RWPE2 (cell line): ENCODE measurements around the gene CRIP3.
A peak's percentile ranks its signal among the peaks of the same experiment; 100 is the strongest.

Source experiments
- ATAC-seq: fragments of 200-7000 bp; cut with Tn5 transposase; 3 replicates; pipeline ENCODE4 v1.9.1; 2021; ENCODE audit warnings: low read depth
- DNase-seq: peaks from one replicate; pipeline ENCODE4 v3.0.0-alpha.2; 2020; ENCODE audit warnings: low spot score
- H3K27ac ChIP-seq: fragments of 450-650 bp; 2 replicates; pipeline ENCODE4 v1.5.1; 2017; ENCODE audit warnings: mild to moderate bottlenecking; ENCODE audit not compliant: poor library complexity, severe bottlenecking
- H3K27me3 ChIP-seq: fragments of 250-450 bp; sonication (Bioruptor Pico); 2 replicates; pipeline ENCODE4 v1.5.1; 2021; ENCODE audit warnings: mild to moderate bottlenecking, moderate library complexity; ENCODE audit not compliant: insufficient read depth, poor library complexity, severe bottlenecking
- H3K36me3 ChIP-seq: fragments of 250-450 bp; sonication (Bioruptor Pico); 2 replicates; pipeline ENCODE4 v1.5.1; 2020; ENCODE audit warnings: low read depth, mild to moderate bottlenecking, moderate library complexity
- H3K4me1 ChIP-seq: fragments of 250-450 bp; sonication (Bioruptor Pico); 2 replicates; pipeline ENCODE4 v1.5.1; 2021; ENCODE audit warnings: mild to moderate bottlenecking, moderate library complexity; ENCODE audit not compliant: insufficient read depth, poor library complexity, severe bottlenecking
- H3K4me3 ChIP-seq: fragments of 250-450 bp; sonication (Bioruptor Pico); 2 replicates; pipeline ENCODE4 v1.5.1; 2021; ENCODE audit warnings: mild to moderate bottlenecking, moderate library complexity; ENCODE audit not compliant: severe bottlenecking
- H3K9me3 ChIP-seq: fragments of 250-450 bp; sonication (Bioruptor Pico); 2 replicates; pipeline ENCODE4 v1.5.1; 2021; ENCODE audit warnings: mild to moderate bottlenecking, moderate library complexity; ENCODE audit not compliant: severe bottlenecking
- CTCF ChIP-seq: fragments of 450-650 bp; IDR thresholded peaks from one replicate; pipeline ENCODE4 v1.5.1; 2017; ENCODE audit warnings: mild to moderate bottlenecking, moderate library complexity; ENCODE audit not compliant: poor library complexity, severe bottlenecking

Gene CRIP3

GRCh38 chr6:43285832-43286231 lies 22.8 kb downstream of the CRIP3 start:
- no peak for TF ChIP-seq CTCF
- Histone ChIP-seq H3K4me3 (no peak overlapping the region), H3K4me1 (no peaks in the 10 kb centered on the region), H3K27me3 (peaks cover 19% of the 10 kb centered on the region), H3K9me3 (no peaks in the 10 kb centered on the region), H3K36me3 (no peaks in the 10 kb centered on the region), H3K27ac (no peak overlapping the region)
- DNase-seq (no peak), ATAC-seq (no peak)

GRCh38 chr6:43284991-43285781 lies 23.4 kb downstream of the CRIP3 start:
- peaks cover 19% of the 10 kb centered on the region for H3K27me3 ChIP-seq
- no peak overlapping the region for H3K27ac ChIP-seq
- DNase-seq (no peak), ATAC-seq (no peak)
- no peaks in the 10 kb centered on the region for H3K9me3 ChIP-seq
- no peaks in the 10 kb centered on the region for H3K4me1 ChIP-seq
- H3K36me3 ChIP-seq = no peaks in the 10 kb centered on the region
- TF ChIP-seq CTCF = no peak
- H3K4me3 ChIP-seq = no peak overlapping the region

GRCh38 chr6:43283905-43284304 lies 24.7 kb downstream of the CRIP3 start:
- no peak for TF ChIP-seq CTCF
- H3K4me3 ChIP-seq = no peak overlapping the region
- H3K9me3 ChIP-seq = no peaks in the 10 kb centered on the region
- ATAC-seq (peak; percentile 67), DNase-seq (no peak)
- no peaks in the 10 kb centered on the region for H3K4me1 ChIP-seq
- no peaks in the 10 kb centered on the region for H3K36me3 ChIP-seq
- peaks cover 19% of the 10 kb centered on the region for H3K27me3 ChIP-seq
- H3K27ac ChIP-seq = no peak overlapping the region

- H3K27ac ChIP-seq = no peak overlapping the region
- no peak overlapping the region for H3K4me3 ChIP-seq
- H3K4me1 ChIP-seq = no peaks in the 10 kb centered on the region
- ATAC-seq (no peak), DNase-seq (no peak)
- no peak for TF ChIP-seq CTCF
- H3K27me3 ChIP-seq = peaks cover 19% of the 10 kb centered on the region
- H3K36me3 ChIP-seq = no peaks in the 10 kb centered on the region
- no peaks in the 10 kb centered on the region for H3K9me3 ChIP-seq
These were observed 25.1 kb downstream of the CRIP3 start for GRCh38 chr6:43283514-43283901.
